Measurements from ENCODE around the gene CELF6.

DNA sequence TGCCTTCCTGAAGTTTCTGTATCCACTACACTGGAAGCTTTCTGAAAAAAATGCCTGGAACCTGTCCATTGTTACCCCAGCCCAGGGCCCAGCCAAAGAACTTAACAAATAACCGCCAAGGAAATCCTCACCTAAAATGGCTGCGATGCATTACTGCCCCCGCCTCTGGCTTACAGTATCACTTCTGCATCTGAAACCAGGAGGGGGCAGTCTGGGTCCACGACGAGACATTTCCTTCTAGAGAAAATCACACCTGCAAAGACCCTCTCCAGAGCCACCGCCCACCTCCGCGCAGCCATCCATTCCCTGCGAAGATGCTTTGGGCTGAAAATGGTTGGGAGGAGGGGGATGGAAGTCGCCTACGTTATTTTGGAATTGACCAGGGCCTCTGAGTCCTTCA is 22.4 kb upstream of the CELF6 start:
- TF ChIP-seq, protein P1, sequence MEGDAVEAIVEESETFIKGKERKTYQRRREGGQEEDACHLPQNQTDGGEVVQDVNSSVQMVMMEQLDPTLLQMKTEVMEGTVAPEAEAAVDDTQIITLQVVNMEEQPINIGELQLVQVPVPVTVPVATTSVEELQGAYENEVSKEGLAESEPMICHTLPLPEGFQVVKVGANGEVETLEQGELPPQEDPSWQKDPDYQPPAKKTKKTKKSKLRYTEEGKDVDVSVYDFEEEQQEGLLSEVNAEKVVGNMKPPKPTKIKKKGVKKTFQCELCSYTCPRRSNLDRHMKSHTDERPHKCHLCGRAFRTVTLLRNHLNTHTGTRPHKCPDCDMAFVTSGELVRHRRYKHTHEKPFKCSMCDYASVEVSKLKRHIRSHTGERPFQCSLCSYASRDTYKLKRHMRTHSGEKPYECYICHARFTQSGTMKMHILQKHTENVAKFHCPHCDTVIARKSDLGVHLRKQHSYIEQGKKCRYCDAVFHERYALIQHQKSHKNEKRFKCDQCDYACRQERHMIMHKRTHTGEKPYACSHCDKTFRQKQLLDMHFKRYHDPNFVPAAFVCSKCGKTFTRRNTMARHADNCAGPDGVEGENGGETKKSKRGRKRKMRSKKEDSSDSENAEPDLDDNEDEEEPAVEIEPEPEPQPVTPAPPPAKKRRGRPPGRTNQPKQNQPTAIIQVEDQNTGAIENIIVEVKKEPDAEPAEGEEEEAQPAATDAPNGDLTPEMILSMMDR (conservative IDR thresholded peaks at IDR 0.05; ENCODE audit: low read length): peak; percentile 76
- TF ChIP-seq EZH2phosphoT487 (IDR thresholded peaks at IDR 0.05; ENCODE audit: borderline replicate concordance): no peak
